ENCODE data around the gene LCLAT1. TPM values are rescaled to one million over a fixed set of nuclear protein-coding genes. Genes with fewer than 3 reads are reported as not detected.

Gene LCLAT1
- polyA plus RNA-seq, 2 of the 4 experiments (the other 2 are of a cell fraction): 19.5 to 71.0 TPM

DNA sequence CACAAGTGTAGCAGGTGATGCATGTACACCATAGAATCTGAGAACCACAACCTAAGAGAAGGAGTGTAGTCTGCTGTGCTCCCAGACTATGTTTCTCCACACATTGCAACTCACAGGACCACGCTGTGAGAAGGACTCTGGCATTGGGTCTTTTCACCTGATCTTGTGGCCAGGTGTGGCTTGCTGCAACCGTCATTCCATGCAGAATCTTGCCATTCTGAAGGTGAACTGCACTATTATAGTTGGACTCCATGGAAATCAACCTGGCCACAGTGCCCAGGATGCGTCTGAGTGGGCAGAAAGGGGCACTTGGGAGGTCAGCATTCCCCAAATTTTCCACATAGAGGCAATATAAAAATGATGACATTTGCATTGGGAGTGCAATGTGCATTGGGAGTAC, 237.9 kb downstream of the LCLAT1 start:
- no peak overlapping the region for H3K27ac ChIP-seq
- DNase-seq (ENCODE audit: low read depth in 1 of 2, low spot score in 1 of 2): no peak
- CTCF ChIA-PET: interaction anchor here (2.9 to 13.6 kb wide), 2 partner anchors 25 to 520 kb away, joined by 13 to 191 read pairs; no protein-coding TSS in a partner anchor
- ATAC-seq: no peak
- H3K4me2 ChIP-seq: no peak overlapping the region
- no peaks in the 10 kb centered on the region for H3K4me1 ChIP-seq
- H3K9me3 ChIP-seq: no peaks in the 10 kb centered on the region
- no peak overlapping the region for H3K4me3 ChIP-seq
- TF ChIP-seq POLR2AphosphoS2 (conservative IDR thresholded peaks at IDR 0.05; ENCODE audit: low read length) (no peak), HOXB13 (CRISPR knock-in tag; IDR thresholded peaks at IDR 0.05; ENCODE audit: low read depth) (no peak), MYC (IDR thresholded peaks at IDR 0.05; ENCODE audit: borderline replicate concordance, low read length) (no peak), FOXS1 (CRISPR knock-in tag; IDR thresholded peaks at IDR 0.05) (no peak)
- TF ChIP-seq, protein P1, sequence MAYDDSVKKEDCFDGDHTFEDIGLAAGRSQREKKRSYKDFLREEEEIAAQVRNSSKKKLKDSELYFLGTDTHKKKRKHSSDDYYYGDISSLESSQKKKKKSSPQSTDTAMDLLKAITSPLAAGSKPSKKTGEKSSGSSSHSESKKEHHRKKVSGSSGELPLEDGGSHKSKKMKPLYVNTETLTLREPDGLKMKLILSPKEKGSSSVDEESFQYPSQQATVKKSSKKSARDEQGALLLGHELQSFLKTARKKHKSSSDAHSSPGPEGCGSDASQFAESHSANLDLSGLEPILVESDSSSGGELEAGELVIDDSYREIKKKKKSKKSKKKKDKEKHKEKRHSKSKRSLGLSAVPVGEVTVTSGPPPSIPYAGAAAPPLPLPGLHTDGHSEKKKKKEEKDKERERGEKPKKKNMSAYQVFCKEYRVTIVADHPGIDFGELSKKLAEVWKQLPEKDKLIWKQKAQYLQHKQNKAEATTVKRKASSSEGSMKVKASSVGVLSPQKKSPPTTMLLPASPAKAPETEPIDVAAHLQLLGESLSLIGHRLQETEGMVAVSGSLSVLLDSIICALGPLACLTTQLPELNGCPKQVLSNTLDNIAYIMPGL (CRISPR knock-in tag; IDR thresholded peaks at IDR 0.05; ENCODE audit: borderline replicate concordance): no peak
- POLR2A ChIA-PET: no interaction called here
- no peak for FAIRE-seq
- WGBS (ENCODE audit: missing lambda C conversion rate): 52% methylated on average over 3 of the region's 3 CpGs

DNA sequence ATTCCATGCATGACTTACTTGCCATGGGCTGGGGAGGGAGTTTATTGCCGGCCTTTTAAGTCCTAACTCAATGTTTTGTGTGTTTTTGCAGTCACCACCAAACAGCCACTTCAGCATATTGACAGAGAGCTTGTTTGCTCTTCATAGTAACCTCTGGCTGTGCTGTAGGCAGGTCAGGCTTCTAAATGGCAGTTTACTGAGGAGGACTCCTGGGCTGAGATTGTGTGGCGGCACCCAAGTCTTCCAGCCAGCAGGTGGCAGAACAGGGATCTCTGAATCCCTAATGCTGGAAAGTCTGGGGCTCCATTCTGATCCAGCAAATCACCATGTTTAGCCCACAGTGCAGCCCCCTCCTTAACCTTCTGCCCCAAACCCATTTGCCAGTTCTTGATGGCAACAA, 239.0 kb downstream of the LCLAT1 start:
- Histone ChIP-seq H3K4me2 (no peak overlapping the region), H3K4me3 (no peak overlapping the region), H3K27ac (no peak overlapping the region), H3K4me1 (no peaks in the 10 kb centered on the region), H3K9me3 (no peaks in the 10 kb centered on the region)
- DNase-seq (ENCODE audit: low read depth in 1 of 2, low spot score in 1 of 2): peak in 1 of 2 experiments; percentile 55
- TF ChIP-seq RAD21 (conservative IDR thresholded peaks at IDR 0.05 in 1 of 2, IDR thresholded peaks at IDR 0.05 in 1 of 2): peak in 1 of 2 experiments; percentile 3; a peak in 1 of 5 replicates
- no peak for TF ChIP-seq POLR2AphosphoS2 (conservative IDR thresholded peaks at IDR 0.05; ENCODE audit: low read length)
- TF ChIP-seq CEBPB (IDR thresholded peaks at IDR 0.05): no peak
- TF ChIP-seq, protein P2, sequence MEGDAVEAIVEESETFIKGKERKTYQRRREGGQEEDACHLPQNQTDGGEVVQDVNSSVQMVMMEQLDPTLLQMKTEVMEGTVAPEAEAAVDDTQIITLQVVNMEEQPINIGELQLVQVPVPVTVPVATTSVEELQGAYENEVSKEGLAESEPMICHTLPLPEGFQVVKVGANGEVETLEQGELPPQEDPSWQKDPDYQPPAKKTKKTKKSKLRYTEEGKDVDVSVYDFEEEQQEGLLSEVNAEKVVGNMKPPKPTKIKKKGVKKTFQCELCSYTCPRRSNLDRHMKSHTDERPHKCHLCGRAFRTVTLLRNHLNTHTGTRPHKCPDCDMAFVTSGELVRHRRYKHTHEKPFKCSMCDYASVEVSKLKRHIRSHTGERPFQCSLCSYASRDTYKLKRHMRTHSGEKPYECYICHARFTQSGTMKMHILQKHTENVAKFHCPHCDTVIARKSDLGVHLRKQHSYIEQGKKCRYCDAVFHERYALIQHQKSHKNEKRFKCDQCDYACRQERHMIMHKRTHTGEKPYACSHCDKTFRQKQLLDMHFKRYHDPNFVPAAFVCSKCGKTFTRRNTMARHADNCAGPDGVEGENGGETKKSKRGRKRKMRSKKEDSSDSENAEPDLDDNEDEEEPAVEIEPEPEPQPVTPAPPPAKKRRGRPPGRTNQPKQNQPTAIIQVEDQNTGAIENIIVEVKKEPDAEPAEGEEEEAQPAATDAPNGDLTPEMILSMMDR (IDR thresholded peaks at IDR 0.05): 0 out of 3 replicates have a peak, but pooled peaks have one; percentile 12
- TF ChIP-seq, protein P3, sequence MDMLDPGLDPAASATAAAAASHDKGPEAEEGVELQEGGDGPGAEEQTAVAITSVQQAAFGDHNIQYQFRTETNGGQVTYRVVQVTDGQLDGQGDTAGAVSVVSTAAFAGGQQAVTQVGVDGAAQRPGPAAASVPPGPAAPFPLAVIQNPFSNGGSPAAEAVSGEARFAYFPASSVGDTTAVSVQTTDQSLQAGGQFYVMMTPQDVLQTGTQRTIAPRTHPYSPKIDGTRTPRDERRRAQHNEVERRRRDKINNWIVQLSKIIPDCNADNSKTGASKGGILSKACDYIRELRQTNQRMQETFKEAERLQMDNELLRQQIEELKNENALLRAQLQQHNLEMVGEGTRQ (IDR thresholded peaks at IDR 0.05): no peak
- no peak for TF ChIP-seq MAFK (IDR thresholded peaks at IDR 0.05; ENCODE audit: partially characterized antibody)
- ATAC-seq: peak; percentile 58 to 80; a peak in 4 of 6 replicates
- CTCF ChIA-PET: interaction anchor here (0.6 to 13.6 kb wide), 6 partner anchors 24 to 648 kb away, joined by 3 to 191 read pairs (median 8); no protein-coding TSS in a partner anchor
- FAIRE-seq: no peak
- whole genome bisulfite sequencing (ENCODE audit: missing lambda C conversion rate): 74% methylated on average over 2 of the region's 2 CpGs
- POLR2A ChIA-PET: no interaction called here

DNA sequence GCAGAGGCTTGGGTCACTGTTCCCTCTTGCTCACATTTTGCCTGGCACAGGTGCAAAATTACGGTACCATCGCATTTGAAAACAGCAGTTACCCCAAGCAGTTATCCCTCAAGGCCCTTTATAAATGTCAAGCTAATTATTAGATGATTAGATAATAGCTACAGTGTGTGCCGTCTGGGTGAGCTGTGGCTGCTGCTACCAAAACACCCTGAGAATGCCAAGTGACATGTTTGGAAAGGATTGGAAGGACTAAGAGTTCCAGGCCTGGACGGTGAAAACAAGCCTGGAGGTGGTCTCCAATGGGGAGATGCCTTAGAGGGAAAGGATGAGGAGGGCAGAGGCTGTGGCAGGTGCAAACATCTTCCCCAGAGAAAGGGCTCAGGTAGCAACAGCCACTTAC, 239.6 kb downstream of the LCLAT1 start:
- DNase-seq (ENCODE audit: low read depth in 1 of 2, low spot score in 1 of 2) (no peak), FAIRE-seq (no peak), ATAC-seq (no peak)
- ChIA-PET CTCF (interaction anchor here (1.0 to 13.6 kb wide), 5 partner anchors 23 to 648 kb away, joined by 3 to 191 read pairs (median 13); no protein-coding TSS in a partner anchor), POLR2A (no interaction called here)
- H3K4me2 ChIP-seq: no peak overlapping the region
- TF ChIP-seq HEYL (CRISPR knock-in tag; IDR thresholded peaks at IDR 0.05) (no peak), CHD4 (IDR thresholded peaks at IDR 0.05; ENCODE audit: borderline replicate concordance) (no peak), SREBF2 (IDR thresholded peaks at IDR 0.05) (no peak), FOSB (CRISPR knock-in tag; IDR thresholded peaks at IDR 0.05) (no peak), RFX5 (IDR thresholded peaks at IDR 0.05) (no peak), PHF8 (IDR thresholded peaks at IDR 0.05; ENCODE audit: borderline replicate concordance, low read depth) (no peak), MAFK (IDR thresholded peaks at IDR 0.05; ENCODE audit: partially characterized antibody) (no peak), KDM5A (IDR thresholded peaks at IDR 0.05) (no peak), ZNF302 (CRISPR knock-in tag; IDR thresholded peaks at IDR 0.05) (no peak), CHD2 (IDR thresholded peaks at IDR 0.05; ENCODE audit: low read length, partially characterized antibody) (no peak), ESRRA (IDR thresholded peaks at IDR 0.05; ENCODE audit: borderline replicate concordance, low read length) (no peak)
- TF ChIP-seq, protein P4, sequence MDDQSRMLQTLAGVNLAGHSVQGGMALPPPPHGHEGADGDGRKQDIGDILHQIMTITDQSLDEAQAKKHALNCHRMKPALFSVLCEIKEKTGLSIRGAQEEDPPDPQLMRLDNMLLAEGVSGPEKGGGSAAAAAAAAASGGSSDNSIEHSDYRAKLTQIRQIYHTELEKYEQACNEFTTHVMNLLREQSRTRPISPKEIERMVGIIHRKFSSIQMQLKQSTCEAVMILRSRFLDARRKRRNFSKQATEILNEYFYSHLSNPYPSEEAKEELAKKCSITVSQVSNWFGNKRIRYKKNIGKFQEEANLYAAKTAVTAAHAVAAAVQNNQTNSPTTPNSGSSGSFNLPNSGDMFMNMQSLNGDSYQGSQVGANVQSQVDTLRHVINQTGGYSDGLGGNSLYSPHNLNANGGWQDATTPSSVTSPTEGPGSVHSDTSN (IDR thresholded peaks at IDR 0.05): no peak
- no peak overlapping the region for H3K4me3 ChIP-seq
- WGBS (ENCODE audit: missing lambda C conversion rate): 75% methylated on average over 4 of the region's 4 CpGs
- H3K27ac ChIP-seq: no peak overlapping the region
- no peaks in the 10 kb centered on the region for H3K9me3 ChIP-seq
- no peaks in the 10 kb centered on the region for H3K4me1 ChIP-seq
